ENCODE results near the gene PPP1R37.

Gene PPP1R37

DNA sequence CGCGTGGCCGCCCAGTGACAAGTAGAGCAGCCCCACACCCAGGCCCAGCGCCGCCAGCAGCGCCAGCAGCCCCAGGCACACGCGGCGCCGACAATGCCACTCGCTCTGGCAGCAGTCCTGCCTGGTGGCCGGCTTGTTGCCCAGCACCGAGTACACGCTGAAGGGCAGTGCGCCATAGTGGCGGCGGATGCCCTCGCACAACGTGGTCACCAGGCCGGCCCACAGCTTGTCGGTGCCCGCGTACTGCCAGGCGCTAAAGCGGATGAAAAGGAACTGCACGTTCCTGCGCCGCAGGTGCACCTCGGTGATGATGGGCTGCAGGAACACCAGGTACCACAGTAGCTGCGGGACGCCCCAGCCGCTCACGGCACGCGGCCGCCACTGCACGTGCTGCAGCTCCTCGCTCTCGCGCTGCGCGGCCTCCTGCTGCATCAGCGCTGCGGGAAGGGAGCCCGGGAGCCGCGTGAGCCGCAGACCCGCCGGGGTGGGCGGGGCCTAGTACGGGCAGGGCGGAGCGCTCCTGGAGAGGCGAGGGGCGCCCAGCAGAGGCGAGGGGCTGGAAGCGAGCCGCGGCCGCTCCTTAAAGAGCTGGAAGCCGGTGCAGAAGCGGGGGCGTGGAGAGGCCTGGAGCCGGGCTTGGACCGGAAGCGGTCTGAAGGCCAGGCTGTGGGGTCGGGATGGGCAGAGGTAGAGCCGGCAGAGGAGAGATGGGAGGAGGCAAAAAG, 60.5 kb downstream of the PPP1R37 start:
- DNase-seq (ENCODE audit: low spot score), result no peak

DNA sequence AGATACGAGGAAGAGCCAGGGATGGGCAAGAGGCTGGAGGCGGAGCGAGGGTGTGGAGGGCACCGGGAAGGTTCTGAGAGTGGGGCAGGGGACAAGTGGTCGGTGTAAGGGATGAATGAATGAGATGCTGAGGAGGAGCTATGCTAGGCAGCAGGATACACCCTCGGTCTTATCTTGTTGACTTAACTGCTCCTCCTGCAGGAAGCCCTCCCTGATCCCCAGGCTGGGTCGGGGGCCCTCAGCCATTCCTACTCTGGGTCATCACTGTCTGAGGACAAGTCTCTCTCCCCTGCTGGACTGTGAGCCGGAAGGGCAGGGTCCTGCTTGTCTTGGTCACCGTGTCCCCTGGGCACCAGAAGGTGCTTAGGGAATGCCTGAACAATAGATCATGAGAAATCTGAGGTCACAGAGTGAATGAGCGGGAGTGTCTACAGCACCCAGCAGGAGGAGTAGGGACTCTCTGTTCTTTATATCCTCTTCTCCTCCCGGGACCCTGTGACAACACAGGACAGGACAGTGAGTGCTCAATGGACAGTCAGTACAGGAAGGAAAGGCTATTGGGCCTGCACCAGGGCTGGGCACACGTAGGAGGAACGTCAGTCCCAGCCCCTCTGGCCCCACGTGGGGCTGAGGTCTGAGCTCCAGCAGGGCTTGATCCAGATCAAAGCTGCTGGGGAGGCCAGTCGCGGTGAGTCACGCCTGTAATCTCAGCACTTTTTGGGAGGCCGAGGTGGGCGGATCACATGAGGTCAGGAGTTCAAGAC, 61.3 kb downstream of the PPP1R37 start:
- no peak for DNase-seq (ENCODE audit: low spot score)

GRCh38 chr19:45156011-45156630, 63.1 kb downstream of the PPP1R37 start:
- DNase-seq (ENCODE audit: low spot score), result no peak

DNA sequence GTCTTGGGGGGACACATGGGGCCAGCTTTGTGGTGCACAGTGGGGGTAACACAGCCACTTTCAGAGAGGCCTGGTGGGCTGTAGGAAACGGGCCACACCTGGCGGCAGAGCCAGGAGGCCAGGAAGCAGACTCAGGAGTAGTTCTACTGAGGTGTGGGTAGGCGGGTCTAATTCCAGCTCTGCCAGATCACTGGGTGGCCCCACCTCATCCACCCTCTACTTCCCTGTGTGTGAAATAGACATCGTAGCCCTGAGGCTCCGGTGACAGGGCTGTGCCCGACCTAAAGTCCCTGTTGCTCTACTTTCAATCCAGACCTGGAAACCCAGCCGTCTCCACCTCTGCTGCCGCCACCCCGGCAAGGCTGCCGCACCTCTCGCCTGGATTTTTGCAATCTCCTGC, 63.8 kb downstream of the PPP1R37 start:
- DNase-seq (ENCODE audit: low spot score), result no peak

GRCh38 chr19:45158503-45159209, 65.7 kb downstream of the PPP1R37 start:
- DNase-seq (ENCODE audit: low spot score), result no peak

DNA sequence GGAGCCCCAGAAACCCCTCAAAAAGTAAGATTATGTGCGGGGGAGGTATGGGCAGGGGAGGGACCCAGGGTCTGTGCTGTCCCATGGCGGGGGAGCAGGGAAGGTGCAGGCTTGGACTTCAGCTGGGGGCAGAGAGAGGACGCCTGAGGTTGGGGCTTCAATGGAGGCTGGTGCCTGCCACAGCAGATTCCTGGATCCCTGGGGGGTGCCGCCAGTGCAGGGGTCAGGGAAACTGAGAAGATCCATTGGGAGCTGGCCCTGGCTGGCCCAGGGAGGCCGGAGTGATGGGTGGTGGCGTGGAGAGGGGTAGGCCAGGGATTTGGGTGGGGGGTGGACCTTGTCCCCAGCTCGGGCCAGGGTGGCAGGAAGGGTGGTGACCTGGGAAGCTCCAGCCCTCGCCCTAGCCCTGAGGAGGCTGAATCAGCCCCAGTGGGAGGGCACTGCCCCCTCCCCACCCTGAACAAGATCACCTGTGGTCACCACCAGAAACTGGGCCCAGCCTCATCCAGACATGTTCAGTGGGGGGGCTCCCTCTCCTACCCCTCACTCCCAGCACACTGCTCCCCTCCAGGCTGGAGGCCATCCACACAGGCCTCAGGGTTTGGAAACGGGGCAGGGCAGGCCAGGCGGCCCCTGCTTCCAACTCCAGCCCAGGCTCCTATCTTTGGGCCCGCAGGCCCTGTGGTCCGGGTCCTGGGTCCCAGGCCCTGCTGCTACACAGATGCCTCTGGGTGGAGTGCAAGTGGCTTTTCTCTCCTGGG, 66.4 kb downstream of the PPP1R37 start:
- no peak for DNase-seq (ENCODE audit: low spot score)

- no peak for DNase-seq (ENCODE audit: low spot score)
Measured at GRCh38 chr19:45159971-45160324, 67.0 kb downstream of the PPP1R37 start.

- DNase-seq (ENCODE audit: low spot score), result no peak
Measured at GRCh38 chr19:45160870-45161737, 68.1 kb downstream of the PPP1R37 start, which contains the start of gene NKPD1. TSS of gene NKPD1 (minus strand) at chr19:45160982. CDS start at chr19:45160150, 832 bp downstream.

- DNase-seq (ENCODE audit: low spot score), result no peak
Measured at GRCh38 chr19:45161738-45162607, 69.0 kb downstream of the PPP1R37 start.

GRCh38 chr19:45162608-45163143, 69.7 kb downstream of the PPP1R37 start:
- no peak for DNase-seq (ENCODE audit: low spot score)

DNA sequence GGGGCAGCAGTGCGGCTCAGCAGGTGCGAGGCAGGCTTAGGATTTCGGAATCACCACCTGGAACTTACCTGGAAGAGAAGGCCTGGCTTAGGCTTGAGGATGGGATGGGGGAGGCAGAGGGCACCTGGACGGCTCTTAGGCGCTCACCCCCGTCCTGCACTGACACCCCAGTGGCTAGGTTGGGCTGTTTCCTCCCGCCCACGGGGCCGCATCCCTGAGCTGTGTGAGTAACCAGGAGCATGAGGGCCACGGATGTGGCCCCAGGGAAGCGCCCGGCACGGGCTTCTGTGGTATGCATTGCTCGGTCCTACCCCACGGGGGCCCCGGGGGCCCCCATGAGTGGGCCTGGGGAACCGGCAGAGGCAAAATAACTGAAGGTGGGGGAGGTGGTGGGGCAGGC, 70.2 kb downstream of the PPP1R37 start:
- DNase-seq (ENCODE audit: low spot score), result no peak

DNA sequence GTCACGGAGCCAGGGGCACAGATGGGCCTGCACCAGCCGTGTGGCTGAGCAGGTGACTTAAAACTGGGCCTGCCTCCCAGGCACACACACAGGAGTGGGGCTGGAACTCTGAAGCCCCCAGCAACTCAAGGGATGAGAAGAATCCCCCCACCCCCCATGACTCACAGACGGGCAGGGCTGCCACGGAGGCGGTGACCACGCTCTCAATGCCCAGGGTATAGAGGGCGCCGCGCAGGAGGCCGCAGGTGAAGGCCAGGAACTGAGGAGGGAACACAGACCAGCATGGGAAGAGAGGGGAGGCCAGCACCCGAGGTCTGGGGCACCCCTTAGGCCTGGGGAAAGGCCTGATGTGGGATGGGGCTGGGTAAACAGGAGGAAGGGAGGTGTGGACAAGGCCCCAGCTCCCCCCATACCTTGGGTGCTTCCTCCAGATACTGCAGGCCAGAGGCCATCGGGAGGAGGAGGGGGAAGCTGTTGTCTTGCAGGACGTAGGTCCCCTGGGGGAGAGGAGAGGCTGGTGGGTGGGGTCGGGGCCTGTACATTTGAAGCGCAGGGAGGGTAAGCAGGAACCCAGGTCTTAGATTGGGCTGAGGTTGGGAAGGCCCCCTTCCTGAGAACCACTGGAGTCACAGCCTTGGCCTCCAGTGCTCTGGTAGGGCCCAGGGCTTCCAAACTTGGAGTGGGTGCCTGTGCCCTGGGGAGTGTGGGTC, 70.9 kb downstream of the PPP1R37 start:
- no peak for DNase-seq (ENCODE audit: low spot score)

- DNase-seq (ENCODE audit: low spot score), result no peak
Measured at GRCh38 chr19:45164577-45165335, 71.8 kb downstream of the PPP1R37 start.

GRCh38 chr19:45166723-45167252, 73.8 kb downstream of the PPP1R37 start:
- no peak for DNase-seq (ENCODE audit: low spot score)

GRCh38 chr19:45168767-45169351, 75.9 kb downstream of the PPP1R37 start:
- no peak for DNase-seq (ENCODE audit: low spot score)

GRCh38 chr19:45169602-45170001, 76.6 kb downstream of the PPP1R37 start:
- no peak for DNase-seq (ENCODE audit: low spot score)
